IPS DF 6.9 (cell line): ENCODE measurements around the gene DIPK1B.

ENCODE experiments used
- DNase-seq: peaks from one replicate; pipeline ENCODE4 v3.0.0-alpha.2; 2013; ENCODE audit warnings: low read depth, low spot score
- H3K27ac ChIP-seq: one replicate; pipeline ENCODE4 v1.5.1; 2013; ENCODE audit warnings: low read length, control low read depth
- H3K27me3 ChIP-seq: 2 replicates; pipeline ENCODE4 v1.6.1; 2013; ENCODE audit warnings: mild to moderate bottlenecking, low read length; ENCODE audit not compliant: control insufficient read depth, insufficient read depth
- H3K36me3 ChIP-seq: 2 replicates; pipeline ENCODE4 v1.6.1; 2013; ENCODE audit warnings: low read length; ENCODE audit not compliant: control insufficient read depth, insufficient read depth
- H3K4me1 ChIP-seq: 2 replicates; pipeline ENCODE4 v1.6.1; 2013; ENCODE audit warnings: low read length; ENCODE audit not compliant: control insufficient read depth, insufficient read depth
- H3K4me3 ChIP-seq: 2 replicates; pipeline ENCODE4 v1.5.1; 2013; ENCODE audit warnings: mild to moderate bottlenecking, low read length
- H3K9me3 ChIP-seq: 2 replicates; pipeline ENCODE4 v1.6.1; 2013; ENCODE audit warnings: low read length, inconsistent platforms; ENCODE audit not compliant: control insufficient read depth, insufficient read depth
- WGBS: extraction: QIAGEN DNeasy Blood & Tissue Kit; methylation state at CpG from one replicate; pipeline ENCODE4 v1.1.7; 2013; ENCODE audit warnings: mixed read lengths, missing lambda C conversion rate; ENCODE audit not compliant: insufficient read length, insufficient coverage; 5-methylcytosine and 5-hydroxymethylcytosine counted together

Gene DIPK1B

DNA sequence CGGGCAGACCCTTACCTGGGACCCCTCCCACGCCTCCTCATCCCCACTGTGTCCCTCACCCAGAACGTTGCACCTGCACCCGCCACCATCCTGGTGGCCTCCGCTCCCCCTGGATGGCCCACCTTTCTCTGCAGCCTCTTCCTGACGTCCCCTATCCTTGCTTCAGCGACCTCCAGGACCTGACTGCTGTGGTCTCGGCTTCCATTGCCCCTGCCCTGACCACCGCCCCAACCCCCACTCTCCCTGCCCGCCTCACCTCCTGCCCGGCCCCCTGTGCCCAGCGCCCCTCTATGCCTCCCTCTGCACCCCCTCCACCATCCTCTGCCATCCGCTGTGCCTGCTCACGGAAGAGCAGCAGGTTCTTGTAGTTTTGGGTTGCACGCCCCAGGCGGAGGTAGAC lies 28.1 kb downstream of the DIPK1B start:
- Histone ChIP-seq H3K27ac (no peak overlapping the region), H3K4me1 (peaks cover 11% of the 10 kb centered on the region), H3K4me3 (no peak overlapping the region)

DNA sequence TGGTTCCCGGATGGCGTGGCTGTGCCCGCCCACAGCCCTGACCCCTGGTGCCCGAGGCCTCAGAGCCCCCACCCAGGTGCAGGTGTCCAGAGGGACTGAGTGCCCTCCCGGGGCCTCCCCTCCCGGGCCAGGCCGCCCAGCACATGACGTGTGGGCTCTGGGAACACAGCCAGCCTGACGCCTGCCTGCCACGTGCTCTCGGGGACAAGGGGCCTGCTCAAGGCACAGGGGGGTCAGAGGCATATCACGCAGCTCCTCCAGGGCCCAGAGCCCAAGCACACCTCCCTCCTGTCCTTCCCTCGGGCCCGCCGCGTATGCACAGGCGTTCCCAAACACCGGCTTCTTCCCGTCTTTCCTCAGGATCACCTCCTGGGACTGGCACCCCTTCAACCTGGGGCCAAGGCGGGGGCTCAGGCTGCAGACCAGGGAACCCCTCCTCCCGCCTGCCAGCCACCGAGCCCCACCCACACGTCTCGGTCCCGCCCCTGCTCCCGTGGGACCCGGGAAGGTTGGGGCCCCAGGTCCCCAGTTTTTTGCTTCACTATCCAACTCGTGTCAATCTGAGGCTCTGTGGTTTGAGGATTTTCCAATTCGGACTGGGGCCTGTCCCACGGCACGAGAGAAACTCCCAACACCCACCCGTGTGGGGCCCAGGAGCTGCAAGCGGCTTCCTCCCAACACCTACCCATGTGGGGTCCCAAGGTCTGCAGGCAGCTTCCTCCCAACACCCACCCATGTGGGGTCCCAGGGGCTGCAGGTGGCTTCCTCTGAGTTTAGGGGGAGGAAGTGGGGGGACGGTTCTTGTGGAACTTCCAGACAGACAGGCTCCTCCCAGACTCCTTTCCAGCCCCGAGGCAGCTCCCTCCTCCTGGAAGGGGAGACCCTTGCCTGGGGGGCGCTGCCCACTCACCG lies 28.9 kb downstream of the DIPK1B start:
- no CpG with 5 or more reads among the region's 37 CpGs for WGBS
- no peak overlapping the region for H3K4me3 ChIP-seq

More for the DNA sequence above, 28.1 kb downstream of the DIPK1B start:
- WGBS, result no CpG with 5 or more reads among the region's 16 CpGs
- no peak for DNase-seq
- H3K36me3 ChIP-seq, result no peaks in the 10 kb centered on the region
- H3K9me3 ChIP-seq, result no peaks in the 10 kb centered on the region
- H3K27me3 ChIP-seq, result no peaks in the 10 kb centered on the region

GRCh38 chr9:136741883-136742571 lies 29.7 kb downstream of the DIPK1B start:
- Histone ChIP-seq H3K27ac (no peak overlapping the region), H3K36me3 (no peaks in the 10 kb centered on the region), H3K27me3 (no peaks in the 10 kb centered on the region), H3K9me3 (no peaks in the 10 kb centered on the region), H3K4me1 (peaks cover 11% of the 10 kb centered on the region), H3K4me3 (no peak overlapping the region)
- DNase-seq, result no peak
- WGBS, result no CpG with 5 or more reads among the region's 32 CpGs

More for the DNA sequence above, 28.9 kb downstream of the DIPK1B start:
- H3K4me1 ChIP-seq, result peaks cover 11% of the 10 kb centered on the region
- no peaks in the 10 kb centered on the region for H3K36me3 ChIP-seq
- H3K27ac ChIP-seq, result no peak overlapping the region
- no peak for DNase-seq
- H3K27me3 ChIP-seq, result no peaks in the 10 kb centered on the region
- no peaks in the 10 kb centered on the region for H3K9me3 ChIP-seq

GRCh38 chr9:136742591-136743391 lies 30.4 kb downstream of the DIPK1B start, which contains the start of gene LCN10:
LCN10 (minus strand) TSS chr9:136742940; CDS start chr9:136742903, 37 bp downstream.
- no peak for DNase-seq
- no peaks in the 10 kb centered on the region for H3K27me3 ChIP-seq
- no peak within 1 kb of the TSS for H3K4me3 ChIP-seq

GRCh38 chr9:136743639-136744211 lies 31.4 kb downstream of the DIPK1B start:
- H3K4me3 ChIP-seq, result no peak overlapping the region
- no peaks in the 10 kb centered on the region for H3K9me3 ChIP-seq
- no CpG with 5 or more reads among the region's 16 CpGs for WGBS
- H3K27ac ChIP-seq, result no peak overlapping the region
- no peaks in the 10 kb centered on the region for H3K36me3 ChIP-seq
- peaks cover 11% of the 10 kb centered on the region for H3K4me1 ChIP-seq
- no peak for DNase-seq
- no peaks in the 10 kb centered on the region for H3K27me3 ChIP-seq

More at GRCh38 chr9:136742591-136743391, 30.4 kb downstream of the DIPK1B start, which contains the start of gene LCN10:
- no peaks in the 10 kb centered on the region for H3K9me3 ChIP-seq
- H3K27ac ChIP-seq, result no peak within 1 kb of the TSS
- peaks cover 11% of the 10 kb centered on the region for H3K4me1 ChIP-seq
- WGBS, result no CpG with 5 or more reads among the region's 25 CpGs
- no peaks in the 10 kb centered on the region for H3K36me3 ChIP-seq

DNA sequence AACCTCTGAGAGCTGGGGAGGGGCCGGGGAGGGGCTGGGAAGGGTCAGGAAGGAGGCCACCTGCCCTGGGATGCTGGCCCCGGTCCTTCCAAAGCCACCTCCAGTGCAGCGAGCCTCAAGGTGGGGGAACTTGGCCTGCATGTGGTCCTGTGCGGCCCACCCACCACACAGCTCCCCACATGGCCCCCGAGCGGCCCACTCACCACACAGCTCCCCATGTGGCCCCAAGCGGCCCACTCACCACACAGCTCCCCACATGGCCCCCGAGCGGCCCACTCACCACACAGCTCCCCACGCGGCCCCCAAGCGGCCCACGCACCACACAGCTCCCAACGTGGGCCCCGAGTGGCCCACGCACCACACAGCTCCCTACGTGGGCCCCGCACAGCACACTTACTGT lies 32.4 kb downstream of the DIPK1B start:
- no CpG with 5 or more reads among the region's 18 CpGs for WGBS
- H3K9me3 ChIP-seq, result no peaks in the 10 kb centered on the region
- H3K4me1 ChIP-seq, result peaks cover 11% of the 10 kb centered on the region
- no peaks in the 10 kb centered on the region for H3K36me3 ChIP-seq
- no peaks in the 10 kb centered on the region for H3K27me3 ChIP-seq
- H3K4me3 ChIP-seq, result no peak overlapping the region
- no peak overlapping the region for H3K27ac ChIP-seq
- no peak for DNase-seq

DNA sequence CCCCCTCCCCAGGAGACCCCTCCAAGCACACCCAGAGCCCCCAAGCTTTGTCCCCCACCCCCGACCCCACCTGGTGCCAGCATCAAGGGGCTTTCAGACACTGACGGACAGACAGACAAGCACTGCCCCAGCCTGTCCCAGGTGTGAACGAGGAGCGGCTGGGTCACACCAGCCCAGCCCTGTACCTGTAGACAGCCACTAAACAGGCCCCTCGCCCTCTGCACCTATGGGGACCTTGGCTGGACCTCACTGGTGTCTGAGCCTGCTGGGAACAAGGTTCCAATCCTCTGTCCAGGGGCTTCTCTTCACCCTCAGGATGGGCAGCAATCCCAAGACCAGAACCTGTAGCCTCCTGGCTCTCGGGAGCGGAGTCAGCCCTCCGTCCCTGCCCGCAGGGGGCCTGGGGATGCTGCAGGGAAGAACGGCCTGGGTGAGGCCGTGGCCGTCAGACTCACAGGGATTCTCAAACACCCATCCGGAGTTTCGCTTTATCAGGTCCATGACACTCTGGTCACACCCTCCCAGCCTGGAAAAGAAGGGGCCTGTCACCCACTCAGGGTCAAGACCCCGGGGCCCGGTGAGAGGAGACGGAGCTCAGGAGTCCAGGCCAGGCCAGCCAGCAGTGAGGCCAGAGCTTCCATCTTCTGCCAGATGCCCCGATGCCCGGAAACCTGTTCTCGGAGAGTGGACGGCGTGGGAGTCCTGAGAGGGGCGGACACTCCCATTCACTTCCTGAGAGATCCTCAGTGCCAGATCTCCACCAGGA lies 33.2 kb downstream of the DIPK1B start:
- Histone ChIP-seq H3K4me1 (peaks cover 11% of the 10 kb centered on the region), H3K36me3 (no peaks in the 10 kb centered on the region), H3K27ac (no peak overlapping the region), H3K9me3 (no peaks in the 10 kb centered on the region), H3K27me3 (no peaks in the 10 kb centered on the region), H3K4me3 (no peak overlapping the region)
- DNase-seq, result no peak
- WGBS, result no CpG with 5 or more reads among the region's 23 CpGs

DNA sequence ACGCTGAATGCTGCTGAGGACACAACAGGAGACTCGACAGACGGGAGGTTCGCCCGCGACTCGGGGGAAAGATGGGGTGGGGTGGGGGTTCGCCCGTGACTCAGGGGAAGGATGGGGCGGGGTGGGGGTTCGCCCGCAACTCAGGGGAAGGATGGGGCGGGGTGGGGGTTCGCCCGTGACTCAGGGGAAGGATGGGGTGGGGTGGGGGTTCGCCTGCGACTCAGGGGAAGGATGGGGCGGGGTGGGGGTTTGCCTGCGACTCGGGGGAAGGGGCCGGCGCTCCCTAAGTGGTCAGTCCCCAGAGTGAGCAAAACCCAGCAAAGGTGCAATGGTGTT lies 33.8 kb downstream of the DIPK1B start:
- Histone ChIP-seq H3K4me1 (peaks cover 10% of the 10 kb centered on the region), H3K9me3 (no peaks in the 10 kb centered on the region), H3K27me3 (no peaks in the 10 kb centered on the region), H3K4me3 (no peak overlapping the region), H3K36me3 (no peaks in the 10 kb centered on the region), H3K27ac (no peak overlapping the region)
- no CpG with 5 or more reads among the region's 22 CpGs for WGBS
- no peak for DNase-seq

DNA sequence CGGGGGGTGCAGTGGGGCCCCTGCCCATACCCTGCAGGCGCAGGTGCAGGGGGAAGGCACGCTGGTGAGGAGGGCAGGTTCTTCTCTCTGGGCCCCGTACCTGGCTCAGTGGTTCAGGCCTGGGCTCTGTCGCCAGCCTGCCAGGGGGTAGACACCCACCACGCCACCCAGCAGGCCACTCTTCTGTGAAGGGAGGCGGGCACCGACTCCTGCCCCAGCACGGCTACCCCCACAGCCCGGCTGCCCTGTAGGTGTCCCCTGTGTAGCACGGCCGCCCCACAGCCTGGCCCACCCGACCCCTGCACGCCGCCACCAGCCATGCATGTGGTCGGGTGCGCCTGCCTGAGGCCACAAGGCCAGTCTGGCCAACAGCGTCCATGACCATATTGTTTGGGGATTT lies 34.2 kb downstream of the DIPK1B start:
- Histone ChIP-seq H3K4me3 (no peak overlapping the region), H3K27me3 (no peaks in the 10 kb centered on the region), H3K9me3 (no peaks in the 10 kb centered on the region), H3K27ac (no peak overlapping the region), H3K4me1 (peaks cover 7% of the 10 kb centered on the region), H3K36me3 (no peaks in the 10 kb centered on the region)
- no CpG with 5 or more reads among the region's 18 CpGs for WGBS
- DNase-seq, result no peak
